Gastrocnemius medialis (tissue), 4 donors: ENCODE results near the gene SPOCK1. TPM values are rescaled to one million over a fixed set of nuclear protein-coding genes. Genes with fewer than 3 reads are reported as not detected.
"Not testable (repeated sequence)": the region's sequence is repeated elsewhere in the genome, so short reads cannot be mapped to it uniquely, and the experiment has no call there.

Experiments used
- ATAC-seq, 2 donors: fragments of 150-250 bp; one replicate each; pipeline ENCODE4 v1.9.1; 2016
- DNase-seq, 2 donors: peaks; one replicate each; pipeline ENCODE4 v3.0.0-alpha.2; 2019
- H3K27ac ChIP-seq, 4 donors: fragments of 200-600 bp; sonication (generic); 1 replicate in 1 of 4; 2 replicates in 3 of 4; pipeline ENCODE4 v1.5.1; 2016 to 2018; ENCODE audit warnings: mild to moderate bottlenecking in 2 of 4, moderate library complexity in 1 of 4
- H3K27me3 ChIP-seq, 3 donors: fragments of 200-600 bp; sonication (generic) in 2 of 3; 1 replicate in 1 of 3; 2 replicates in 2 of 3; pipeline versions ENCODE4 v1.5.1 to v1.6.0; 2016 to 2019; ENCODE audit warnings: mild to moderate bottlenecking in 1 of 3, moderate library complexity in 1 of 3
- H3K36me3 ChIP-seq, 2 donors: fragments of 200-600 bp; sonication (generic) in 1 of 2; one replicate each; pipeline ENCODE4 v1.5.1; 2017 to 2018
- H3K4me1 ChIP-seq, 2 donors: fragments of 200-600 bp; sonication (generic) in 1 of 2; one replicate each; pipeline ENCODE4 v1.5.1; 2016 to 2017; ENCODE audit warnings: mild to moderate bottlenecking in 2 of 2
- H3K4me3 ChIP-seq, 4 donors: fragments of 200-600 bp; sonication (generic) in 3 of 4; 1 replicate in 1 of 4; 2 replicates in 3 of 4; pipeline ENCODE4 v1.5.1; 2016 to 2019; ENCODE audit warnings: mild to moderate bottlenecking in 2 of 4
- H3K9me3 ChIP-seq, 3 donors: fragments of 200-600 bp; sonication (generic) in 2 of 3; 1 replicate in 1 of 3; 2 replicates in 2 of 3; pipeline ENCODE4 v1.5.1; 2016 to 2019
- CTCF ChIP-seq, 5 experiments: fragments of 450-650 bp in 3 of 5; fragments of 200-600 bp in 2 of 5; sonication (generic) in 2 of 5; IDR thresholded peaks in 4 of 5; conservative IDR thresholded peaks in 1 of 5; 1 replicate in 4 of 5; 2 replicates in 1 of 5; pipeline ENCODE4 v1.5.1; 2016 to 2019; ENCODE audit warnings: antibody characterized with exemption in 5 of 5, mild to moderate bottlenecking in 3 of 5, moderate library complexity in 3 of 5
- POLR2A ChIP-seq, 2 donors: fragments of 450-650 bp; IDR thresholded peaks; one replicate each; pipeline ENCODE4 v1.6.1; 2017; ENCODE audit warnings: antibody characterized with exemption in 2 of 2, mild to moderate bottlenecking in 2 of 2, moderate library complexity in 2 of 2
- in situ Hi-C, 4 donors: fragments of 200-750 bp; cut with MboI; loops; one replicate each; pipeline versions ENCODE4 v1.15.0 to v1.8.0; 2017; ENCODE audit warnings: low sequenced_read_pairs in 4 of 4
- intact Hi-C: fragments of 100-400 bp; cut with DNase I; formaldehyde crosslinking; loops from one replicate; pipeline ENCODE4 v1.15.1; 2023; ENCODE audit warnings: low total_unique reads
- total RNA-seq, 4 donors: library from RNA; depleted of rRNA; stranded (reverse); fragments of >200 nt; gene quantifications; one replicate each; pipeline versions ENCODE4 v1.1.0 to v1.2.3, GENCODE V29; 2016

The SPOCK1 gene
- total RNA-seq, 4 donors from 2014 or later = 5.8 to 33.8 (median 25.3) TPM

- Histone ChIP-seq H3K9me3 (no peaks in the 10 kb centered on the region), H3K27me3 (no peaks in the 10 kb centered on the region), H3K4me1 (peaks cover 12 to 27% of the 10 kb centered on the region in 2 donors), H3K27ac (no peak overlapping the region), H3K36me3 (no peaks in the 10 kb centered on the region), H3K4me3 (no peak overlapping the region)
- intact Hi-C loops (loop anchor here (5.0 kb wide), 1 partner anchor 76 kb away; no protein-coding TSS in a partner anchor), in situ Hi-C loops (no loop called here)
- no peak for TF ChIP-seq CTCF (IDR thresholded peaks at IDR 0.05 in 4 of 5, conservative IDR thresholded peaks at IDR 0.05 in 1 of 5)
- TF ChIP-seq POLR2A (IDR thresholded peaks at IDR 0.05) = no peak
- ATAC-seq (no peak), DNase-seq (peak in 1 of 2 donors; percentile 24)
Measured at GRCh38 chr5:137393196-137393993, 105.7 kb downstream of the SPOCK1 start.

- no peak for ATAC-seq
- TF ChIP-seq POLR2A (IDR thresholded peaks at IDR 0.05) (no peak), CTCF (IDR thresholded peaks at IDR 0.05 in 4 of 5, conservative IDR thresholded peaks at IDR 0.05 in 1 of 5) (no peak)
- peaks cover 13 to 27% of the 10 kb centered on the region in 2 donors for H3K4me1 ChIP-seq
- no peaks in the 10 kb centered on the region for H3K36me3 ChIP-seq
- intact Hi-C loops (loop anchor here (5.0 kb wide), 1 partner anchor 75 kb away; no protein-coding TSS in a partner anchor), in situ Hi-C loops (no loop called here)
- H3K27me3 ChIP-seq = no peaks in the 10 kb centered on the region
- no peak overlapping the region for H3K27ac ChIP-seq
- H3K4me3 ChIP-seq = no peak overlapping the region
- no peaks in the 10 kb centered on the region for H3K9me3 ChIP-seq
- DNase-seq = no peak
Measured at GRCh38 chr5:137392261-137392660, 106.9 kb downstream of the SPOCK1 start.

GRCh38 chr5:137391044-137391443 is 108.1 kb downstream of the SPOCK1 start:
- H3K36me3 ChIP-seq, H3K27me3 ChIP-seq, H3K27ac ChIP-seq, H3K4me3 ChIP-seq, DNase-seq, ATAC-seq, H3K9me3 ChIP-seq, in situ Hi-C loops: not testable (repeated sequence)
- peaks cover 13 to 27% of the 10 kb centered on the region in 2 donors for H3K4me1 ChIP-seq
- intact Hi-C loops = loop anchor here (5.0 kb wide), 1 partner anchor 74 kb away; no protein-coding TSS in a partner anchor

- Histone ChIP-seq H3K9me3 (no peaks in the 10 kb centered on the region), H3K27ac (peak overlapping the region; percentile 65 to 77 (median 70)), H3K4me3 (no peak overlapping the region), H3K36me3 (no peaks in the 10 kb centered on the region), H3K4me1 (peaks cover 10 to 16% of the 10 kb centered on the region in 2 donors), H3K27me3 (no peaks in the 10 kb centered on the region)
- in situ Hi-C loops = no loop called here
- peak; percentile 98 to 100 for ATAC-seq
- DNase-seq = peak; percentile 44 to 84
- intact Hi-C loops = loop anchor here (2.0 to 5.0 kb wide), 2 partner anchors 78 to 108 kb away; partner anchors contain the start of gene SPOCK1
- TF ChIP-seq POLR2A (IDR thresholded peaks at IDR 0.05) (no peak), CTCF (IDR thresholded peaks at IDR 0.05 in 4 of 5, conservative IDR thresholded peaks at IDR 0.05 in 1 of 5) (no peak)
Measured at GRCh38 chr5:137389042-137389441, 110.1 kb downstream of the SPOCK1 start.

GRCh38 chr5:137385064-137385463 is 114.1 kb downstream of the SPOCK1 start:
- intact Hi-C loops = loop anchor here (5.0 kb wide), 1 partner anchor 112 kb away; the partner anchor contains the start of gene SPOCK1
- Histone ChIP-seq H3K27me3 (no peaks in the 10 kb centered on the region), H3K4me1 (peaks cover 10 to 15% of the 10 kb centered on the region in 2 donors), H3K9me3 (no peaks in the 10 kb centered on the region), H3K27ac (no peak overlapping the region), H3K36me3 (no peaks in the 10 kb centered on the region), H3K4me3 (no peak overlapping the region)
- DNase-seq (no peak), ATAC-seq (no peak)
- in situ Hi-C loops = no loop called here
- no peak for TF ChIP-seq POLR2A (IDR thresholded peaks at IDR 0.05)
- TF ChIP-seq CTCF (IDR thresholded peaks at IDR 0.05 in 4 of 5, conservative IDR thresholded peaks at IDR 0.05 in 1 of 5) = no peak
